ENCODE data around the gene SLC47A1.

- TF ChIP-seq POLR2A (IDR thresholded peaks at IDR 0.05; ENCODE audit: low read length) (no peak), GATA1 (IDR thresholded peaks at IDR 0.05; ENCODE audit: low read depth, low read length) (no peak)
Observed at GRCh38 chr17:19531780-19532501, 1.7 kb upstream of the SLC47A1 start.
